ENCODE results near the gene USP24.
A peak's percentile ranks its signal among the peaks of the same experiment; 100 is the strongest.
"Not testable (repeated sequence)": the region's sequence is repeated elsewhere in the genome, so short reads cannot be mapped to it uniquely, and the experiment has no call there.

The USP24 gene

GRCh38 chr1:55214212-55214933 is 791 bp downstream of the USP24 start:
- peak; percentile 60 to 74 for DNase-seq
- no peak for TF ChIP-seq GATA1 (IDR thresholded peaks at IDR 0.05; ENCODE audit: low read depth, low read length)
- TF ChIP-seq POLR2A (IDR thresholded peaks at IDR 0.05; ENCODE audit: low read length): no peak

GRCh38 chr1:55213885-55214211 is 1.3 kb downstream of the USP24 start:
- DNase-seq: no peak
- TF ChIP-seq GATA1 (IDR thresholded peaks at IDR 0.05; ENCODE audit: low read depth, low read length) (no peak), POLR2A (IDR thresholded peaks at IDR 0.05; ENCODE audit: low read length) (peak; percentile 18)

GRCh38 chr1:55213151-55213884 is 1.8 kb downstream of the USP24 start:
- TF ChIP-seq POLR2A (IDR thresholded peaks at IDR 0.05; ENCODE audit: low read length): peak; percentile 37
- TF ChIP-seq GATA1 (IDR thresholded peaks at IDR 0.05; ENCODE audit: low read depth, low read length): no peak
- DNase-seq: peak; percentile 68 to 69

- DNase-seq: peak; percentile 51 to 53
- TF ChIP-seq POLR2A (IDR thresholded peaks at IDR 0.05; ENCODE audit: low read length): no peak
- no peak for TF ChIP-seq GATA1 (IDR thresholded peaks at IDR 0.05; ENCODE audit: low read depth, low read length)
Observed at GRCh38 chr1:55212349-55213150, 2.6 kb downstream of the USP24 start.

GRCh38 chr1:55211863-55212262 is 3.3 kb downstream of the USP24 start:
- no peak for TF ChIP-seq GATA1 (IDR thresholded peaks at IDR 0.05; ENCODE audit: low read depth, low read length)
- TF ChIP-seq POLR2A (IDR thresholded peaks at IDR 0.05; ENCODE audit: low read length): peak; percentile 47
- DNase-seq: peak; percentile 70 to 73

- TF ChIP-seq POLR2A (IDR thresholded peaks at IDR 0.05; ENCODE audit: low read length): no peak
- peak; percentile 45 to 69 for DNase-seq
Observed at GRCh38 chr1:55210990-55211801, 4.0 kb downstream of the USP24 start.

GRCh38 chr1:55209247-55209646 is 5.9 kb downstream of the USP24 start:
- DNase-seq: peak; percentile 37 to 45
- TF ChIP-seq POLR2A (IDR thresholded peaks at IDR 0.05; ENCODE audit: low read length) (no peak), GATA1 (IDR thresholded peaks at IDR 0.05; ENCODE audit: low read depth, low read length) (no peak)

GRCh38 chr1:55206210-55206609 is 9.0 kb downstream of the USP24 start:
- TF ChIP-seq GATA1 (IDR thresholded peaks at IDR 0.05; ENCODE audit: low read depth, low read length) (no peak), POLR2A (IDR thresholded peaks at IDR 0.05; ENCODE audit: low read length) (no peak)

GRCh38 chr1:55204997-55205396 is 10.2 kb downstream of the USP24 start:
- peak; percentile 39 to 68 for DNase-seq
- TF ChIP-seq POLR2A (IDR thresholded peaks at IDR 0.05; ENCODE audit: low read length): no peak
- no peak for TF ChIP-seq GATA1 (IDR thresholded peaks at IDR 0.05; ENCODE audit: low read depth, low read length)

More at GRCh38 chr1:55206210-55206609, 9.0 kb downstream of the USP24 start:
- DNase-seq: no peak

GRCh38 chr1:55203064-55203463 is 12.1 kb downstream of the USP24 start:
- peak; percentile 29 to 35 for DNase-seq
- TF ChIP-seq GATA1 (IDR thresholded peaks at IDR 0.05; ENCODE audit: low read depth, low read length) (no peak), POLR2A (IDR thresholded peaks at IDR 0.05; ENCODE audit: low read length) (no peak)

- DNase-seq: no peak
Observed at GRCh38 chr1:55200667-55201066, 14.5 kb downstream of the USP24 start.

GRCh38 chr1:55199735-55200134 is 15.4 kb downstream of the USP24 start:
- DNase-seq: not testable (repeated sequence)

More at GRCh38 chr1:55200667-55201066, 14.5 kb downstream of the USP24 start:
- TF ChIP-seq POLR2A (IDR thresholded peaks at IDR 0.05; ENCODE audit: low read length) (no peak), GATA1 (IDR thresholded peaks at IDR 0.05; ENCODE audit: low read depth, low read length) (no peak)

- no peak for TF ChIP-seq GATA1 (IDR thresholded peaks at IDR 0.05; ENCODE audit: low read depth, low read length)
- no peak for TF ChIP-seq POLR2A (IDR thresholded peaks at IDR 0.05; ENCODE audit: low read length)
- DNase-seq: no peak
Observed at GRCh38 chr1:55198044-55198443, 17.1 kb downstream of the USP24 start.

All from erythroblast (primary cell).